ENCODE measurements around the gene MAN2A2. TPM values are rescaled to one million over a fixed set of nuclear protein-coding genes. Genes with fewer than 3 reads are reported as not detected.
A peak's percentile ranks its signal among the peaks of the same experiment; 100 is the strongest.

The MAN2A2 gene
- total RNA-seq, 2 experiments from 2014 or later = 98.1 to 99.2 TPM

GRCh38 chr15:90864507-90864906, 38.6 kb upstream of the MAN2A2 start:
- intact Hi-C loops (cut with micrococcal nuclease) = loop anchor here (1.0 kb wide), 1 partner anchor 8 kb away; no protein-coding TSS in a partner anchor
- H3K27me3 Mint-ChIP-seq = no peaks in the 10 kb centered on the region
- H3K4me3 Mint-ChIP-seq = no peak overlapping the region
- POLR2A ChIA-PET = interaction anchor here (0.9 to 2.2 kb wide), 5 partner anchors 13 to 37 kb away, joined by 3 to 10 read pairs (median 3); no protein-coding TSS in a partner anchor
- peak; percentile 52 for DNase-seq
- H3K9me3 Mint-ChIP-seq = no peaks in the 10 kb centered on the region
- H3K27ac Mint-ChIP-seq = peak overlapping the region; percentile 87
- CTCF ChIA-PET = interaction anchor here (0.6 to 1.5 kb wide), 3 partner anchors 21 to 67 kb away, joined by 3 to 8 read pairs (median 3); no protein-coding TSS in a partner anchor
- peaks cover 7% of the 10 kb centered on the region for H3K36me3 Mint-ChIP-seq
- H3K4me1 Mint-ChIP-seq (ENCODE audit: low read depth) = peaks cover 48% of the 10 kb centered on the region

- no peaks in the 10 kb centered on the region for H3K9me3 Mint-ChIP-seq
- POLR2A ChIA-PET = no interaction called here
- H3K27me3 Mint-ChIP-seq = no peaks in the 10 kb centered on the region
- H3K27ac Mint-ChIP-seq = no peak overlapping the region
- peaks cover 57% of the 10 kb centered on the region for H3K4me1 Mint-ChIP-seq (ENCODE audit: low read depth)
- intact Hi-C loops (cut with micrococcal nuclease) = no loop called here
- H3K4me3 Mint-ChIP-seq = no peak overlapping the region
- no peak for DNase-seq
- CTCF ChIA-PET = no interaction called here
- peaks cover 19% of the 10 kb centered on the region for H3K36me3 Mint-ChIP-seq
Observed at GRCh38 chr15:90865702-90866101, 37.4 kb upstream of the MAN2A2 start.

- H3K9me3 Mint-ChIP-seq = no peaks in the 10 kb centered on the region
- peaks cover 56% of the 10 kb centered on the region for H3K4me1 Mint-ChIP-seq (ENCODE audit: low read depth)
- CTCF ChIA-PET = no interaction called here
- no peak overlapping the region for H3K4me3 Mint-ChIP-seq
- DNase-seq = no peak
- no peak overlapping the region for H3K27ac Mint-ChIP-seq
- H3K36me3 Mint-ChIP-seq = peaks cover 22% of the 10 kb centered on the region
- H3K27me3 Mint-ChIP-seq = no peaks in the 10 kb centered on the region
- POLR2A ChIA-PET = no interaction called here
- intact Hi-C loops (cut with micrococcal nuclease) = no loop called here
Observed at GRCh38 chr15:90866161-90866715, 36.9 kb upstream of the MAN2A2 start.

GRCh38 chr15:90866800-90867199, 36.3 kb upstream of the MAN2A2 start:
- DNase-seq = no peak
- Mint-ChIP-seq H3K36me3 (peaks cover 22% of the 10 kb centered on the region), H3K9me3 (no peaks in the 10 kb centered on the region), H3K27ac (no peak overlapping the region), H3K4me1 (ENCODE audit: low read depth) (peaks cover 53% of the 10 kb centered on the region), H3K27me3 (no peaks in the 10 kb centered on the region), H3K4me3 (no peak overlapping the region)
- ChIA-PET POLR2A (no interaction called here), CTCF (interaction anchor here (1.5 kb wide), 1 partner anchor 19 kb away, joined by 6 read pairs; no protein-coding TSS in a partner anchor)
- intact Hi-C loops (cut with micrococcal nuclease) = no loop called here

GRCh38 chr15:90868261-90868689, 34.8 kb upstream of the MAN2A2 start, which contains the start of gene FURIN:
Gene FURIN, plus strand, starts transcription at chr15:90868588. Its CDS starts 7,153 bp downstream, at chr15:90875741.
- Mint-ChIP-seq H3K9me3 (no peaks in the 10 kb centered on the region), H3K36me3 (peaks cover 34% of the 10 kb centered on the region), H3K27me3 (no peaks in the 10 kb centered on the region), H3K4me1 (ENCODE audit: low read depth) (peaks cover 56% of the 10 kb centered on the region), H3K27ac (peak within 1 kb of the TSS; percentile 97), H3K4me3 (peak within 1 kb of the TSS; percentile 91)
- ChIA-PET CTCF (interaction anchor here (0.5 to 1.5 kb wide), 5 partner anchors 18 to 182 kb away, joined by 3 to 6 read pairs (median 3); partner anchors contain the start of gene BLM), POLR2A (interaction anchor here (1.1 to 1.8 kb wide), 4 partner anchors 10 to 38 kb away, joined by 4 to 9 read pairs (median 6); no protein-coding TSS in a partner anchor)
- intact Hi-C loops (cut with micrococcal nuclease) = loop anchor here (2.0 kb wide), 1 partner anchor 15 kb away; no protein-coding TSS in a partner anchor
- peak; percentile 56 for DNase-seq

- DNase-seq = no peak
- intact Hi-C loops (cut with micrococcal nuclease) = loop anchor here (1.0 to 2.0 kb wide), 4 partner anchors 13 to 54 kb away; no protein-coding TSS in a partner anchor
- Mint-ChIP-seq H3K27me3 (no peaks in the 10 kb centered on the region), H3K4me1 (ENCODE audit: low read depth) (peaks cover 54% of the 10 kb centered on the region), H3K4me3 (peak overlapping the region; percentile 91), H3K9me3 (no peaks in the 10 kb centered on the region), H3K36me3 (peaks cover 42% of the 10 kb centered on the region), H3K27ac (peak overlapping the region; percentile 97)
- ChIA-PET CTCF (no interaction called here), POLR2A (interaction anchor here (1.1 to 1.8 kb wide), 4 partner anchors 11 to 38 kb away, joined by 4 to 9 read pairs (median 6); no protein-coding TSS in a partner anchor)
Observed at GRCh38 chr15:90869140-90869541, 34.0 kb upstream of the MAN2A2 start.

- peak; percentile 81 for DNase-seq
- Mint-ChIP-seq H3K9me3 (no peaks in the 10 kb centered on the region), H3K4me3 (peak overlapping the region; percentile 91), H3K36me3 (peaks cover 47% of the 10 kb centered on the region), H3K27ac (peak overlapping the region; percentile 97), H3K4me1 (ENCODE audit: low read depth) (peaks cover 56% of the 10 kb centered on the region), H3K27me3 (no peaks in the 10 kb centered on the region)
- ChIA-PET CTCF (interaction anchor here (1.1 to 1.8 kb wide), 4 partner anchors 8 to 32 kb away, joined by 3 to 7 read pairs (median 4); no protein-coding TSS in a partner anchor), POLR2A (interaction anchor here (0.6 to 4.7 kb wide), 11 partner anchors 12 to 1137 kb away, joined by 3 to 63 read pairs (median 7); partner anchors contain the start of genes MAN2A2 and UNC45A)
- intact Hi-C loops (cut with micrococcal nuclease) = loop anchor here (1.0 to 2.0 kb wide), 4 partner anchors 13 to 54 kb away; no protein-coding TSS in a partner anchor
Observed at GRCh38 chr15:90869601-90870353, 33.3 kb upstream of the MAN2A2 start.

- DNase-seq = no peak
- intact Hi-C loops (cut with micrococcal nuclease) = no loop called here
- Mint-ChIP-seq H3K27me3 (no peaks in the 10 kb centered on the region), H3K36me3 (peaks cover 53% of the 10 kb centered on the region), H3K27ac (peak overlapping the region; percentile 97), H3K4me3 (peak overlapping the region; percentile 91), H3K4me1 (ENCODE audit: low read depth) (peaks cover 61% of the 10 kb centered on the region), H3K9me3 (no peaks in the 10 kb centered on the region)
- POLR2A ChIA-PET = interaction anchor here (0.6 to 4.7 kb wide), 13 partner anchors 12 to 1136 kb away, joined by 3 to 63 read pairs (median 5); partner anchors contain the start of genes MAN2A2 and UNC45A
- CTCF ChIA-PET = interaction anchor here (1.1 to 1.8 kb wide), 6 partner anchors 9 to 223 kb away, joined by 3 to 7 read pairs (median 3); no protein-coding TSS in a partner anchor
Observed at GRCh38 chr15:90870354-90871138, 32.6 kb upstream of the MAN2A2 start.

GRCh38 chr15:90871139-90871715, 31.9 kb upstream of the MAN2A2 start:
- peaks cover 58% of the 10 kb centered on the region for H3K4me1 Mint-ChIP-seq (ENCODE audit: low read depth)
- ChIA-PET CTCF (interaction anchor here (1.1 to 1.8 kb wide), 5 partner anchors 15 to 223 kb away, joined by 3 to 7 read pairs (median 3); no protein-coding TSS in a partner anchor), POLR2A (interaction anchor here (0.6 to 4.7 kb wide), 11 partner anchors 11 to 57 kb away, joined by 3 to 63 read pairs (median 6); partner anchors contain the start of gene MAN2A2)
- DNase-seq = peak; percentile 38
- no peaks in the 10 kb centered on the region for H3K27me3 Mint-ChIP-seq
- H3K36me3 Mint-ChIP-seq = peaks cover 59% of the 10 kb centered on the region
- intact Hi-C loops (cut with micrococcal nuclease) = no loop called here
- peak overlapping the region; percentile 91 for H3K4me3 Mint-ChIP-seq
- peak overlapping the region; percentile 97 for H3K27ac Mint-ChIP-seq
- no peaks in the 10 kb centered on the region for H3K9me3 Mint-ChIP-seq

GRCh38 chr15:90871716-90872485, 31.2 kb upstream of the MAN2A2 start:
- Mint-ChIP-seq H3K27me3 (no peaks in the 10 kb centered on the region), H3K9me3 (no peaks in the 10 kb centered on the region), H3K4me3 (peak overlapping the region; percentile 93), H3K27ac (peak overlapping the region; percentile 99), H3K36me3 (peaks cover 66% of the 10 kb centered on the region), H3K4me1 (ENCODE audit: low read depth) (peaks cover 60% of the 10 kb centered on the region)
- peak; percentile 36 for DNase-seq
- intact Hi-C loops (cut with micrococcal nuclease) = loop anchor here (2.0 kb wide), 1 partner anchor 59 kb away; no protein-coding TSS in a partner anchor
- CTCF ChIA-PET = interaction anchor here (1.1 to 1.8 kb wide), 3 partner anchors 34 to 224 kb away, joined by 3 to 7 read pairs (median 3); no protein-coding TSS in a partner anchor
- POLR2A ChIA-PET = interaction anchor here (0.6 to 4.7 kb wide), 8 partner anchors 10 to 57 kb away, joined by 3 to 63 read pairs (median 10); partner anchors contain the start of gene MAN2A2
